ENCODE data around the gene EIF4G3.

DNA sequence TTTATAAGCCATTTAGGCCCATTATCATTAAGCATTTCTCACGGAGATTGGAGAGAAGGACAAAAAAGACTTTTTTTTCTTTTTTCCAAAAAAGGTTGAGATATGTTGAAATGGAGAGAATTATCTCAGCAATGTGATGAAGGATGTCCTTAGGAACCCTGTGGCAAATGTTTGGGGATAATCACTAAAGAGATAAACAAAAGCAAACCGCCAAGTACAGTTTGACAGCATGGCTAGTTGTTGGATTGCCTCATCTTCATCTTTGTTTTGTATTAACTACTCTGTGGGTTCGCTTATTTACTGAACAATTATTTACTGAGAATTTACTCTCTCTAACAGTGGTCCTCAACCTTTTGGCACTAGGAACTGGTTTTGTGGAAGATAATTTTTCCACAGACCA is 292.2 kb downstream of the EIF4G3 start:
- TF ChIP-seq JUND (IDR thresholded peaks at IDR 0.05; ENCODE audit: low read length), result no peak
- TF ChIP-seq, protein P1, sequence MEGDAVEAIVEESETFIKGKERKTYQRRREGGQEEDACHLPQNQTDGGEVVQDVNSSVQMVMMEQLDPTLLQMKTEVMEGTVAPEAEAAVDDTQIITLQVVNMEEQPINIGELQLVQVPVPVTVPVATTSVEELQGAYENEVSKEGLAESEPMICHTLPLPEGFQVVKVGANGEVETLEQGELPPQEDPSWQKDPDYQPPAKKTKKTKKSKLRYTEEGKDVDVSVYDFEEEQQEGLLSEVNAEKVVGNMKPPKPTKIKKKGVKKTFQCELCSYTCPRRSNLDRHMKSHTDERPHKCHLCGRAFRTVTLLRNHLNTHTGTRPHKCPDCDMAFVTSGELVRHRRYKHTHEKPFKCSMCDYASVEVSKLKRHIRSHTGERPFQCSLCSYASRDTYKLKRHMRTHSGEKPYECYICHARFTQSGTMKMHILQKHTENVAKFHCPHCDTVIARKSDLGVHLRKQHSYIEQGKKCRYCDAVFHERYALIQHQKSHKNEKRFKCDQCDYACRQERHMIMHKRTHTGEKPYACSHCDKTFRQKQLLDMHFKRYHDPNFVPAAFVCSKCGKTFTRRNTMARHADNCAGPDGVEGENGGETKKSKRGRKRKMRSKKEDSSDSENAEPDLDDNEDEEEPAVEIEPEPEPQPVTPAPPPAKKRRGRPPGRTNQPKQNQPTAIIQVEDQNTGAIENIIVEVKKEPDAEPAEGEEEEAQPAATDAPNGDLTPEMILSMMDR (IDR thresholded peaks at IDR 0.05; ENCODE audit: control extremely low read depth in 1 of 3, insufficient read depth in 1 of 3, low read depth in 1 of 3, low read length in 3 of 3), result no peak
- no peak for TF ChIP-seq EP300 (IDR thresholded peaks at IDR 0.05; ENCODE audit: borderline replicate concordance in 1 of 2, low read depth in 2 of 2, low read length in 2 of 2)
